Esophagus squamous epithelium (tissue), 5 donors: Measurements from ENCODE around the gene NR6A1. TPM values are rescaled to one million over a fixed set of nuclear protein-coding genes. Genes with fewer than 3 reads are reported as not detected.

Experiments
- DNase-seq: peaks from one replicate; lab custom pipeline; 2025; lab: John Stamatoyannopoulos, UW
- H3K27ac ChIP-seq, 4 donors: fragments of 200-600 bp; sonication (generic); one replicate each; pipeline ENCODE4 v1.5.1; 2016 to 2019; ENCODE audit warnings: mild to moderate bottlenecking in 1 of 4
- H3K27me3 ChIP-seq, 4 donors: fragments of 200-600 bp; sonication (generic); 1 replicate in 3 of 4; 2 replicates in 1 of 4; pipeline versions ENCODE4 v1.5.1 to v1.6.0; 2017 to 2021; ENCODE audit warnings: antibody characterized with exemption in 1 of 4
- H3K36me3 ChIP-seq, 3 donors: fragments of 200-600 bp; sonication (generic); one replicate each; pipeline ENCODE4 v1.5.1; 2016 to 2019
- H3K4me1 ChIP-seq, 3 donors: fragments of 200-600 bp; sonication (generic); one replicate each; pipeline ENCODE4 v1.5.1; 2017 to 2019
- H3K4me3 ChIP-seq, 4 donors: fragments of 200-600 bp; sonication (generic); 1 replicate in 3 of 4; 2 replicates in 1 of 4; pipeline ENCODE4 v1.5.1; 2016 to 2019; ENCODE audit warnings: mild to moderate bottlenecking in 2 of 4, moderate library complexity in 1 of 4
- H3K9me3 ChIP-seq, 3 donors: fragments of 200-600 bp; sonication (generic); one replicate each; pipeline ENCODE4 v1.5.1; 2016 to 2019
- POLR2A ChIP-seq, 4 donors: fragments of 450-650 bp; IDR thresholded peaks; one replicate each; pipeline ENCODE4 v1.6.1; 2017; ENCODE audit warnings: antibody characterized with exemption in 4 of 4, mild to moderate bottlenecking in 4 of 4, moderate library complexity in 3 of 4
- whole genome bisulfite sequencing, 2 donors: methylation state at CpG; one replicate each; pipeline ENCODE4 v1.1.5; 2018; 5-methylcytosine and 5-hydroxymethylcytosine counted together
- intact Hi-C: fragments of 100-400 bp; cut with DNase I; formaldehyde crosslinking; loops from one replicate; pipeline ENCODE4 v1.15.0; 2022
- total RNA-seq, 4 donors: library from RNA; depleted of rRNA; stranded (reverse); fragments of >200 nt; gene quantifications; one replicate each; pipeline ENCODE4 v1.1.0, GENCODE V29; 2016
- TF ChIP-seq, protein P1 (sequence below), 6 experiments: fragments of 450-650 bp in 4 of 6; fragments of 200-600 bp in 2 of 6; sonication (generic) in 2 of 6; IDR thresholded peaks; one replicate each; pipeline ENCODE4 v1.5.1; 2016 to 2019; ENCODE audit warnings: antibody characterized with exemption in 6 of 6, mild to moderate bottlenecking in 4 of 6, moderate library complexity in 4 of 6
- donor health status: DM: yes; HTN: yes; CAD: no.

The NR6A1 gene
- total RNA-seq, 4 donors from 2014 or later, result 1.9 to 4.0 (median 2.7) TPM

DNA sequence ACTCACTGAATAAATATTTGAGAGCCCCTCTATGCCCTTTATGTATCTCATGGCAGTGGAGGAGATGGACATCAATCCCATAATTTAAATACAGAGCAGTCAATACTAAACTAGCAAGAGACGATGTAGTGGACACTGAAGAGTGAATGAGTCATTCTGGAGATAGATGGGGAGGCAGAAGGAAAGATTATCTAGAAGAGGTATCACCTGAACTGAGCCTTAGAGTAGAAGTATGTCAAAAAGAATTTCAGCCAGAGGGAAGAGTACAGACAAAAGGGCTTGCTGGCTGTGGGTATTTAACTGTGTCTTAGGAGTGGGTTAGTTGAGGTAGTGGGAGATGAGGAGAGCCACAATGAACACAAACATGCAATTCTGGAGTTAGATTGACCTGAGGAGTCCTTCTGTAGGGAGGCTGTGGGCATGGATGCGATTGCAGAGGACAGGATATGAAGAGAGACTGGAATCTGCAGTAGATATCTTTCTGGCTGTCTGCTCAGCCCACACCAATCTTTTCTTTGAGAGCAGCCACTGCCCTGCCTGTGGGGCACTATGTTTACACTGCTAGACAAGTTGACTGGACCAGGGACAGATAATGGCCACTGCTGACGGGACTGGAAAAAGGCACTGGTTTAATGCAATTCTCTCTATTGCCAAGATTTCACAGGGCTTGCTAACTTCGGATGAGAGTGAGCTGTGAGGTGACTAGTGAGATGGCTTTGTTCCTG is 200.0 kb downstream of the NR6A1 start:
- no peak for TF ChIP-seq POLR2A (IDR thresholded peaks at IDR 0.05)
- TF ChIP-seq, protein P1, sequence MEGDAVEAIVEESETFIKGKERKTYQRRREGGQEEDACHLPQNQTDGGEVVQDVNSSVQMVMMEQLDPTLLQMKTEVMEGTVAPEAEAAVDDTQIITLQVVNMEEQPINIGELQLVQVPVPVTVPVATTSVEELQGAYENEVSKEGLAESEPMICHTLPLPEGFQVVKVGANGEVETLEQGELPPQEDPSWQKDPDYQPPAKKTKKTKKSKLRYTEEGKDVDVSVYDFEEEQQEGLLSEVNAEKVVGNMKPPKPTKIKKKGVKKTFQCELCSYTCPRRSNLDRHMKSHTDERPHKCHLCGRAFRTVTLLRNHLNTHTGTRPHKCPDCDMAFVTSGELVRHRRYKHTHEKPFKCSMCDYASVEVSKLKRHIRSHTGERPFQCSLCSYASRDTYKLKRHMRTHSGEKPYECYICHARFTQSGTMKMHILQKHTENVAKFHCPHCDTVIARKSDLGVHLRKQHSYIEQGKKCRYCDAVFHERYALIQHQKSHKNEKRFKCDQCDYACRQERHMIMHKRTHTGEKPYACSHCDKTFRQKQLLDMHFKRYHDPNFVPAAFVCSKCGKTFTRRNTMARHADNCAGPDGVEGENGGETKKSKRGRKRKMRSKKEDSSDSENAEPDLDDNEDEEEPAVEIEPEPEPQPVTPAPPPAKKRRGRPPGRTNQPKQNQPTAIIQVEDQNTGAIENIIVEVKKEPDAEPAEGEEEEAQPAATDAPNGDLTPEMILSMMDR (IDR thresholded peaks at IDR 0.05), result no peak
- Histone ChIP-seq H3K36me3 (no peaks in the 10 kb centered on the region), H3K9me3 (no peaks in the 10 kb centered on the region), H3K27me3 (no peaks in the 10 kb centered on the region), H3K27ac (no peak overlapping the region), H3K4me1 (peaks cover 0 to 16% (median 0%) of the 10 kb centered on the region in 3 donors), H3K4me3 (no peak overlapping the region)
- intact Hi-C loops, result no loop called here
- DNase-seq, result no peak
- WGBS, 2 donors, result 83 to 90% methylated on average over 4 of the region's 4 CpGs

DNA sequence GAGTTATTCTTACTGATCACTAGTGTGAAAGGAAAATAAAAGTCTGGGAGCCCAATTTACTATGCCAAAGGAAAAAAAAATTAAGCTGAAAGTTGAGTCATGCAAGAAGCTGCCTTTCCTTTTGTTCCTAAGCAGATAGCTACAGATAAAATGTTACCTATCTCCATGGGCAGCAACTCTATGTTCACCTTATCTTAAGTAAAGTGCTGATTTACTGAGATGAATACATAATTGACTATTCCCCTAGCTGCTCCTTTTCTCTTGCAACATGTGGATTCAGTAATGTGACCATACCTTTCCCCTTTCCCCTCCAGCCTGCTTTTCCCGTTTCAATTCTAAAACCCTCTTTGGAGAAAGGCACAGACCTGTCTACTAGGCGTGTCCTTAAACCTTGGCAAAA is 201.2 kb downstream of the NR6A1 start:
- WGBS, 2 donors, result 35 to 48% methylated on average over 2 of the region's 2 CpGs
- intact Hi-C loops, result no loop called here
- TF ChIP-seq POLR2A (IDR thresholded peaks at IDR 0.05), result no peak
- TF ChIP-seq, protein P1 (IDR thresholded peaks at IDR 0.05), result no peak
- H3K4me3 ChIP-seq, result no peak overlapping the region
- no peak overlapping the region for H3K27ac ChIP-seq
- H3K4me1 ChIP-seq, result peaks cover 0 to 16% (median 0%) of the 10 kb centered on the region in 3 donors
- H3K36me3 ChIP-seq, result no peaks in the 10 kb centered on the region
- no peak for DNase-seq
- H3K27me3 ChIP-seq, result no peaks in the 10 kb centered on the region
- no peaks in the 10 kb centered on the region for H3K9me3 ChIP-seq

DNA sequence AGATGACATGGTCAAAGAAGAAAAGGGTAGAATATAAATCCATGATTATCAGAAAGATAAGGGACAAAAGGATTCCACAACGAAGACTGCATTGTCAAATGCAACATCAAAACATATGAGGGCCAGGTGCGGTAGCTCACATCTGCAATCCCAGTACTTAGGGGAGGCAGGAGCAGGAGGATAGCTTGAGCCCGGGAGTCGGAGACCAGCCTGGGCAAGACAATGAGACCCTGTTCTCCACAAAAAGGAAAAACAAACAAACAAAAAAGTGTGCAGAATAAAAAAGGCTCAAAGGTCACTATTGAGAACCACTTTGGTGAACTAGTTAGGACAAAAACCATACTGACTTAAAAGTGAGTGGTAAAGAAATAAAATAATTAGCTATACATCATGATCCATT is 203.7 kb downstream of the NR6A1 start:
- Histone ChIP-seq H3K27me3 (no peaks in the 10 kb centered on the region), H3K9me3 (no peaks in the 10 kb centered on the region), H3K36me3 (no peaks in the 10 kb centered on the region), H3K4me1 (peaks cover 0 to 17% (median 0%) of the 10 kb centered on the region in 3 donors), H3K27ac (no peak overlapping the region), H3K4me3 (no peak overlapping the region)
- 81 to 91% methylated on average over 4 of the region's 4 CpGs for WGBS, 2 donors
- no peak for DNase-seq
- intact Hi-C loops, result no loop called here
- no peak for TF ChIP-seq POLR2A (IDR thresholded peaks at IDR 0.05)
- TF ChIP-seq, protein P1 (IDR thresholded peaks at IDR 0.05), result no peak

DNA sequence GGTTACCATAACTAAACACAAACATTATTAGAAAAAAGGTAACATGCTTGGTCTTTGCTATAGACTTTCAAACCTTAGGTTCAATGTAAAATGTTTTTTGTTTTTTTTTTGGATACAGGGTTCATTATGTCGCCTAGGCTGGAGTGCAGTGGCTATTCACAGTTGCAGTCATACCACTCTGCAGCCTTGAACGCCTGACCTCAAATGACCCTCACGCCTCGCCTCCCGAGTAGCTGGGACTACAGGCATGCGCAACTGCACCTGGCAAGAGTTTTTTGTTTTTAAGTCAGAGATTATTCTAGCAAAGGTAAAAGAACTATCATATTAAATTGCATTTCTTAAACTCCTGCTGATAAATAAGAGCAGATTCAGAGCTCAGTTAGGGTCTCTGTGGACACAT is 208.8 kb downstream of the NR6A1 start:
- intact Hi-C loops, result no loop called here
- WGBS, 2 donors, result 77 to 81% methylated on average over 6 of the region's 6 CpGs
- Histone ChIP-seq H3K36me3 (no peaks in the 10 kb centered on the region), H3K4me1 (peaks cover 0 to 19% (median 0%) of the 10 kb centered on the region in 3 donors), H3K9me3 (no peaks in the 10 kb centered on the region), H3K27me3 (no peaks in the 10 kb centered on the region), H3K27ac (no peak overlapping the region), H3K4me3 (no peak overlapping the region)
- DNase-seq, result no peak
- TF ChIP-seq, protein P1 (IDR thresholded peaks at IDR 0.05), result no peak
- TF ChIP-seq POLR2A (IDR thresholded peaks at IDR 0.05), result no peak

DNA sequence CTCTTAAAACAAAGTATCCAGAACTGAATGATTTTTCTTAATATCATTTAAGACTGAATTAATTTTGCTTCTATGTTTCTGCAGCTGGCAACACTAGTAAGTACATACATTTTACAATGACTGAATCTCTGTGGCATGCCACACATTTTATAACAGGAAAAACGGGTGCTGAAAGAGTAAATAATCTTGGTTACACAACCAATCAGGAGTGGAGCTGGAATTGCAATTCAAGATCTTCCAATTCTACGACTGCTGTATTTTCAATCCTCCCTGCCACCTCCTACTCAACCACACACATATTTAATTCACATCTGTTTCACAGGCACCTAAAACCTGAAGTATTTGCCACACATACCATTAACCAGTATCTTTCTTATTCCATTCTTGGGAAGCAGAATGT is 211.2 kb downstream of the NR6A1 start:
- Histone ChIP-seq H3K27ac (peak overlapping the region in 1 of 4 donors; percentile 40), H3K9me3 (no peaks in the 10 kb centered on the region), H3K36me3 (no peaks in the 10 kb centered on the region), H3K27me3 (no peaks in the 10 kb centered on the region), H3K4me1 (peaks cover 0 to 19% (median 0%) of the 10 kb centered on the region in 3 donors), H3K4me3 (no peak overlapping the region)
- no peak for DNase-seq
- no peak for TF ChIP-seq POLR2A (IDR thresholded peaks at IDR 0.05)
- TF ChIP-seq, protein P1 (IDR thresholded peaks at IDR 0.05), result no peak
- intact Hi-C loops, result no loop called here
- 21 to 29% methylated on average over 2 of the region's 2 CpGs for WGBS, 2 donors
